T-helper 1 cell treated with Interleukin-12 subunit alpha and Interleukin-12 subunit beta and Interleukin-4 antibody, amounts not matched to agents 30 ng/mL and 1 ng/mL, for 36 hours (primary cell): ENCODE measurements around the gene MEGF6. TPM values are rescaled to one million over a fixed set of nuclear protein-coding genes. Genes with fewer than 3 reads are reported as not detected.

Source experiments
- intact Hi-C: fragments of 100-400 bp; cut with micrococcal nuclease; formaldehyde crosslinking; loops from one replicate; pipeline ENCODE4 v1.15.1; 2024
- total RNA-seq: library from RNA; stranded (reverse); gene quantifications from 2 replicates; pipeline ENCODE4 v1.2.3, GENCODE V29; 2022

MEGF6 gene
- total RNA-seq, 1 donor from 2014 or later, result 9.6 TPM

- intact Hi-C loops, result no loop called here
These were observed 159.1 kb downstream of the MEGF6 start for GRCh38 chr1:3451994-3452865.

- intact Hi-C loops, result no loop called here
These were observed 160.3 kb downstream of the MEGF6 start for GRCh38 chr1:3450983-3451382.

GRCh38 chr1:3450202-3450863 lies 161.0 kb downstream of the MEGF6 start:
- intact Hi-C loops, result no loop called here

GRCh38 chr1:3444736-3445135 lies 166.6 kb downstream of the MEGF6 start:
- intact Hi-C loops, result no loop called here

DNA sequence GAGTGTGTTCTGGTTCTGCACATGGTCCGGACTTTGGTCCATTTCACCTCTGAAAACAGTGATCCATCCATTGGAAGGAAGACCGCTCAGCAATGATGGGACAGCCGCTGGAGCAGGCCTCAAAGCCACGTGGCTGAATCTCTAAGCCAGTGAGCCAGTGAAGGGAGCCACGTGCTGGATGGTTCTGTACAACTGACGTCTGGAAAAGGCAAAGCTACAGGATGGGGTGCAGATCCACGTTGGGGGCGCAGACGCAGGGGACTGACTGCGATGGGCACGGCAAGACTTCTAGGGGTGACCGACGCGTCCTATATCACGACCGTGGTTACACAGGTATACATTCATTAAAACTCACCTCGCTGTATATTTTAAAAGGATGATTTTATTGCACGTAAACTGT lies 167.0 kb downstream of the MEGF6 start:
- intact Hi-C loops, result no loop called here

GRCh38 chr1:3443807-3444206 lies 167.5 kb downstream of the MEGF6 start:
- intact Hi-C loops, result no loop called here

GRCh38 chr1:3442901-3443300 lies 168.4 kb downstream of the MEGF6 start:
- intact Hi-C loops, result no loop called here

- intact Hi-C loops, result no loop called here
These were observed 169.0 kb downstream of the MEGF6 start for GRCh38 chr1:3442331-3442730.

DNA sequence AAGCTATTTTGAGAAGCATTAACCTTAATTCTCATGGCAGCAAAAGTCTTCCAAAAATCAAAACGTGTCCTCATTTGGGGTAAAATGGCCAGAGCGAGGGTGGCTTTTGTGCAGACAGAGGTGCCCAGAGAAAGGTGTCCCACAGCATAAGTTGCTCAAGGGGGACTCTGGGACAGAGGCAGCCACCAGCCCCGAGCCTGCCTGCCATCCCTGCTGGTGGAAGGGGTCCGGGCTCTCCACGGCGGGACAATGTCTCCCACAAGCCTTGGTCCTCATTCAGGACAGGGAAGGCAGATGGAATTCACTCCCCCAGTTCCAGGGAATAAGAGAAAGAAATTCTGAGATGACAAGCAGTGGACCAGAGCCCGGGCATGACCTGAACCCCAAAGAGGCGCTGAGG lies 169.4 kb downstream of the MEGF6 start:
- intact Hi-C loops, result no loop called here

GRCh38 chr1:3441410-3441847 lies 169.9 kb downstream of the MEGF6 start:
- intact Hi-C loops, result no loop called here

DNA sequence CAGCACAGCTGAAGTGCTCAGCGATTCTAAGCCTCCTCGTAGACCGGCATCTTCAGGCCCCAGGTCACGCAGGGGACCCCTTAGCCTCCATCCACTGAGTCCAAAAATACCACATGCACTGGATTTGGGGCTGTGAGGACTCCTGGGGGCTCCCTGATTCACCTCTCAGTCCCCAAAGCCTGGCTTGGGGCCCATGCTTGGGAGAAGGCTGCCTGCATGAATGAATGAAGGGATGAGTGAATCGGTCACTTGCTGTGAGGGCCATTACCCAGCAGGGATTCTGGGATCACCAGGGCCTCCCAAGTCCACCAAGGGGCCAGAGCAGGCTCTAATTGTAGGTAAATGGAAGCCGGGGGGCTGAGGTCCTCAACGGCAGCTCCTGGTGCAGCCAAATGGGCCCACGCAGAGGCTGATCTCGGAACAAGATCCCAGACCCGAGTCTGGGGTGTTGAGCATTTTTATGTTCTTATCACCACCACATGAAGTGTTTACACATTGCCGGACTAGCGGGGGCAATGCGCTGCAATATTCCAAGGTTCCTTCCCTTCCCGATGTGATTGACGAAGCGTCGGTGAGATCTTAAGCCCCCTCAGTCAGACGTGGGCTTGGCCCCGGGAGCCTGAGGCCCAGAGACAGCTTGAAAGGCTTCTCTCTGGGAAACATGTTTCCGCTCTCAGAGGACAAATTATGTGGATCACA lies 170.4 kb downstream of the MEGF6 start:
- intact Hi-C loops, result no loop called here

- intact Hi-C loops, result no loop called here
These were observed 171.0 kb downstream of the MEGF6 start for GRCh38 chr1:3440300-3440681.

Other genes starting within 250 kb of the MEGF6 start
- gene ARHGEF16, start 156.8 kb downstream of the MEGF6 start, total RNA-seq, result not detected in 2 replicates
- 14.4 and 17.1 TPM in 2 replicates for gene TPRG1L, start 13.5 kb upstream of the MEGF6 start, total RNA-seq
- 32.5 and 37.7 TPM in 2 replicates for gene WRAP73, start 38.6 kb upstream of the MEGF6 start, total RNA-seq
- 1.4 and 1.5 TPM in 2 replicates for gene TP73, start 41.0 kb upstream of the MEGF6 start, total RNA-seq
- not detected in 2 replicates for gene CCDC27, start 140.9 kb upstream of the MEGF6 start, total RNA-seq
- not detected in 2 replicates for gene SMIM1, start 161.2 kb upstream of the MEGF6 start, total RNA-seq
- 42.6 and 43.5 TPM in 2 replicates for gene LRRC47, start 185.0 kb upstream of the MEGF6 start, total RNA-seq
- gene CEP104, start 245.7 kb upstream of the MEGF6 start, total RNA-seq, result 53.0 and 65.0 TPM in 2 replicates
- gene DFFB, start 246.0 kb upstream of the MEGF6 start, total RNA-seq, result 13.7 and 14.6 TPM in 2 replicates